ENCODE results near the gene CCDC38. TPM values are rescaled to one million over a fixed set of nuclear protein-coding genes. Genes with fewer than 3 reads are reported as not detected.

CCDC38 gene
- total RNA-seq, 1 donor from 2014 or later = not detected

GRCh38 chr12:95918194-95918993, 24.0 kb downstream of the CCDC38 start:
- H3K4me3 Mint-ChIP-seq (ENCODE audit: unreplicated experiment) = no peak overlapping the region
- no peak for DNase-seq (ENCODE audit: low spot score)
- H3K9me3 Mint-ChIP-seq (ENCODE audit: low read depth) = peaks cover 5% of the 10 kb centered on the region
- peaks cover 3% of the 10 kb centered on the region for H3K4me1 Mint-ChIP-seq (ENCODE audit: low read depth)
- H3K27ac Mint-ChIP-seq (ENCODE audit: unreplicated experiment) = no peak overlapping the region
- peaks cover 10% of the 10 kb centered on the region for H3K27me3 Mint-ChIP-seq (ENCODE audit: low read depth)
- no peaks in the 10 kb centered on the region for H3K36me3 Mint-ChIP-seq (ENCODE audit: low read depth)
- TF ChIP-seq, protein P1, sequence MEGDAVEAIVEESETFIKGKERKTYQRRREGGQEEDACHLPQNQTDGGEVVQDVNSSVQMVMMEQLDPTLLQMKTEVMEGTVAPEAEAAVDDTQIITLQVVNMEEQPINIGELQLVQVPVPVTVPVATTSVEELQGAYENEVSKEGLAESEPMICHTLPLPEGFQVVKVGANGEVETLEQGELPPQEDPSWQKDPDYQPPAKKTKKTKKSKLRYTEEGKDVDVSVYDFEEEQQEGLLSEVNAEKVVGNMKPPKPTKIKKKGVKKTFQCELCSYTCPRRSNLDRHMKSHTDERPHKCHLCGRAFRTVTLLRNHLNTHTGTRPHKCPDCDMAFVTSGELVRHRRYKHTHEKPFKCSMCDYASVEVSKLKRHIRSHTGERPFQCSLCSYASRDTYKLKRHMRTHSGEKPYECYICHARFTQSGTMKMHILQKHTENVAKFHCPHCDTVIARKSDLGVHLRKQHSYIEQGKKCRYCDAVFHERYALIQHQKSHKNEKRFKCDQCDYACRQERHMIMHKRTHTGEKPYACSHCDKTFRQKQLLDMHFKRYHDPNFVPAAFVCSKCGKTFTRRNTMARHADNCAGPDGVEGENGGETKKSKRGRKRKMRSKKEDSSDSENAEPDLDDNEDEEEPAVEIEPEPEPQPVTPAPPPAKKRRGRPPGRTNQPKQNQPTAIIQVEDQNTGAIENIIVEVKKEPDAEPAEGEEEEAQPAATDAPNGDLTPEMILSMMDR (IDR thresholded peaks at IDR 0.05) = peak; percentile 85

- H3K4me3 Mint-ChIP-seq (ENCODE audit: unreplicated experiment) = no peak overlapping the region
- H3K4me1 Mint-ChIP-seq (ENCODE audit: low read depth) = peaks cover 13% of the 10 kb centered on the region
- peaks cover 5% of the 10 kb centered on the region for H3K27me3 Mint-ChIP-seq (ENCODE audit: low read depth)
- no peak for DNase-seq (ENCODE audit: low spot score)
- no peak overlapping the region for H3K27ac Mint-ChIP-seq (ENCODE audit: unreplicated experiment)
- no peaks in the 10 kb centered on the region for H3K36me3 Mint-ChIP-seq (ENCODE audit: low read depth)
- TF ChIP-seq, protein P1 (IDR thresholded peaks at IDR 0.05) = no peak
- H3K9me3 Mint-ChIP-seq (ENCODE audit: low read depth) = peaks cover 4% of the 10 kb centered on the region
Observed at GRCh38 chr12:95909871-95910270, 32.5 kb downstream of the CCDC38 start.

DNA sequence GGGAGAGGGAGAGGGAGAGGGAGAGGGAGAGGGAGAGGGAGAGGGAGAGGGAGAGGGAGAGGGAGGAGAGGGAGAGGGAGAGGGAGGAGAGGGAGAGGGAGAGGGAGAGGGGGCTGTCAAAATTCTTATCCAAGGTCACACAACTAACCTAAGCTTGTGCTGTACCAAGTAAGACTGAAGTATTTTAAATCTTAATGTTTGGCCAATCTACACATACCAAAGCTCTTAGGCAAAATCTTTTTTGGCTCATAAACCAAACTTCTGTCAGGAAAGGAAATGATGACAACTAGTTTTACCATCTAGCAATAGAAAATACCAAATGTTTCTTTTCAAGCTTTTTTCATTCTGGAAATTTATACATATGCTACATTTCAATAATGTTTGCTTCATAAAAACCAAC, 33.8 kb downstream of the CCDC38 start:
- DNase-seq (ENCODE audit: low spot score) = no peak
- Mint-ChIP-seq H3K36me3 (ENCODE audit: low read depth) (no peaks in the 10 kb centered on the region), H3K27ac (ENCODE audit: unreplicated experiment) (peak overlapping the region; percentile 69), H3K9me3 (ENCODE audit: low read depth) (peaks cover 4% of the 10 kb centered on the region), H3K4me1 (ENCODE audit: low read depth) (peaks cover 13% of the 10 kb centered on the region), H3K4me3 (ENCODE audit: unreplicated experiment) (no peak overlapping the region), H3K27me3 (ENCODE audit: low read depth) (peaks cover 6% of the 10 kb centered on the region)
- TF ChIP-seq, protein P1 (IDR thresholded peaks at IDR 0.05) = no peak

DNA sequence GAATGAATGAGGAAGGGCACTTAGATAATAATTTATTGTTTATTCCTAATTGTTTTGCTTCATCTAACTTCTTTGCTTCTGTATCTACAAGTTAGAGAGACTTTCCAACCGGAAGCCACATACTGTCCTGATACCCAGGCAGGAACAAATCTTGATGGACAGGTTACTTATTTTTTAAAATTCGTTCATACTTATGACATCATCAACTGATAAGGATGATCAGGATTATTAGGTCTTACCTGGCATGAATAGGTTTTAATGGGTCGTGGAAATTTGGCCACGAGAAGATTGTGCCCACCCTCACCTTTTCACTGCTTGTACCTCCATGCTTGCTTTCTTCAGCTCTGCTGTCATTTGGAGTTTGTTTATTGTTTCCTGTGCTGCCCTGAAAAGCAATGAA, 44.3 kb downstream of the CCDC38 start:
- no peak for DNase-seq (ENCODE audit: low spot score)
- TF ChIP-seq, protein P1 (IDR thresholded peaks at IDR 0.05) = no peak
- H3K9me3 Mint-ChIP-seq (ENCODE audit: low read depth) = peaks cover 1% of the 10 kb centered on the region

DNA sequence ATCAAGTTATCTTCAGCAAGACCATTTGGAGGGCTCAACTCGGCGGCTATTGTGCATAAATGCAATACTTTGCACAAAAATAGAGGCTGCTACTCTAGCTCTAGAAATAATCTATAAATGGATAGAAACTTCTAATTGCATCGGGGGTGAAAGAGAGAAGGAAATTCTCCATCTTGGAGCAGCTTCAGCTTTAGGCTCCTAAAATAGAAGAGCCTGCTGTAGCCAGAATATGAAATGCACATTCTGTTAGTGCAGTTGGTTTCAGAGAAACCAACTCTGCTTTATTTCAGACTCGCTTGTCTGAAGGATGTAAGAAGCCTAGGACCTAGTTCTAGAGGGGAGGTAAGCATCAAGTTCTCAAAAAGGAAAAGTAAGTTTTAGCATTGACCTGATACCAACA, 45.6 kb downstream of the CCDC38 start:
- no peaks in the 10 kb centered on the region for H3K4me1 Mint-ChIP-seq (ENCODE audit: low read depth)
- no peak overlapping the region for H3K4me3 Mint-ChIP-seq (ENCODE audit: unreplicated experiment)
- H3K27me3 Mint-ChIP-seq (ENCODE audit: low read depth) = peaks cover 8% of the 10 kb centered on the region
- no peak overlapping the region for H3K27ac Mint-ChIP-seq (ENCODE audit: unreplicated experiment)
- TF ChIP-seq, protein P1 (IDR thresholded peaks at IDR 0.05) = no peak
- no peak for DNase-seq (ENCODE audit: low spot score)
- H3K9me3 Mint-ChIP-seq (ENCODE audit: low read depth) = no peaks in the 10 kb centered on the region
- no peaks in the 10 kb centered on the region for H3K36me3 Mint-ChIP-seq (ENCODE audit: low read depth)

More for the DNA sequence above, 44.3 kb downstream of the CCDC38 start:
- Mint-ChIP-seq H3K4me1 (ENCODE audit: low read depth) (peaks cover 4% of the 10 kb centered on the region), H3K27me3 (ENCODE audit: low read depth) (peaks cover 8% of the 10 kb centered on the region), H3K36me3 (ENCODE audit: low read depth) (no peaks in the 10 kb centered on the region), H3K27ac (ENCODE audit: unreplicated experiment) (no peak overlapping the region), H3K4me3 (ENCODE audit: unreplicated experiment) (no peak overlapping the region)
